Measurements from ENCODE around the gene CHIT1. TPM values are rescaled to one million over a fixed set of nuclear protein-coding genes. Genes with fewer than 3 reads are reported as not detected.

CHIT1 gene
- polyA plus RNA-seq, 1 of the 3 experiments (the other 2 are of a cell fraction): not detected

DNA sequence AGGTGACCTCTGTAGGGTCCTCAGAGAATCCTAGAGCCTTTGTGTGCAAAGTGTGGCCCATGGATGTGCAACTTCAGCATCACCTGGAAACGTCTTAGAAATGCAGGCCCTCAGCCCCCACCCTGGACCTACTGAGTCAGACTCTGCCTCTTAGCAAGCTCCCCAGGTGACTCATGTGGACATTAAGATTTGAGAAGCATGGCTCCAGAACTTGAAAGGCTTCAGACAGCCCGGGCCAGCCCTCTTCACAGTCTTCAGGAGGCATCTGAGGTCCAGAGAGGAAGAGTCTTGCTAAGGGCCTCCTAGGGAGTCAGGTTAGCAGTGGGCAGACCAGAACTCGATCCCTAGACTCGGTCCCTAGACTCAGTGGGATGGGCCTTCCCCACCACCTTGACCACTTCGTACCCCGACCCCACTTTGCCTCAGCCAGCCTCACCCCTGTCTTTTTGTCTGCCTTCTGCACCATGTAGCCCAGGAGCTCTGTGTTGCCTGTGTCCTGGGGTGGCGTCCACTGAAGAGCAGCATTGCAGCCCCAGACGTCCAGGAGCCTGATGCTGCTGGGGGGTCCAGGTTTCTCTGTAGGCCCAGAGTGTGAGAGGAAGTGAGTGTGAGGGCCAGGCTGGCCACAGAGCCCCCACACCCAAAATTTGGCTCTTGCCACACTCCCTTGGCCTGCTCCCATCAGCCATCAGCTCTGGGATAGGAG, 58.7 kb downstream of the CHIT1 start:
- H3K36me3 ChIP-seq (replicated peaks in 1 of 2; ENCODE audit: control insufficient read depth in 1 of 2, insufficient read depth in 2 of 2, low read length in 1 of 2): no peaks in the 10 kb centered on the region
- POLR2A ChIA-PET: interaction anchor here (0.6 kb wide), 1 partner anchor 54 kb away, joined by 3 read pairs; no protein-coding TSS in a partner anchor
- no peaks in the 10 kb centered on the region for H3K9me2 ChIP-seq
- H2AFZ ChIP-seq (ENCODE audit: low read depth): no peak overlapping the region
- H3K79me2 ChIP-seq (ENCODE audit: insufficient read depth): no peaks in the 10 kb centered on the region
- peaks cover 0 to 6% of the 10 kb centered on the region in 2 experiments; a peak in 1 of 4 replicates for H3K4me1 ChIP-seq (ENCODE audit: control insufficient read depth in 1 of 2, insufficient read depth in 2 of 2, low read depth in 1 of 2, low read length in 1 of 2)
- H3K4me2 ChIP-seq: no peak overlapping the region
- no peaks in the 10 kb centered on the region for H3F3A ChIP-seq (replicated peaks; ENCODE audit: insufficient read depth)
- no peaks in the 10 kb centered on the region for H3K27me3 ChIP-seq (ENCODE audit: insufficient read depth)
- no peak overlapping the region for H3K9ac ChIP-seq
- DNase-seq: no peak
- no peaks in the 10 kb centered on the region for H4K20me1 ChIP-seq (ENCODE audit: insufficient read depth)
- CTCF ChIA-PET: interaction anchor here (0.6 to 4.8 kb wide), 11 partner anchors 12 to 516 kb away, joined by 3 to 49 read pairs (median 9); partner anchors contain the start of gene ADORA1
- no peak overlapping the region for H3K27ac ChIP-seq (ENCODE audit: low read depth in 2 of 2, low read length in 1 of 2)
- H3K9me3 ChIP-seq: no peaks in the 10 kb centered on the region
- WGBS (ENCODE audit: low lambda C conversion rate): 71% methylated on average over 6 of the region's 8 CpGs
- TF ChIP-seq MAX (IDR thresholded peaks at IDR 0.05; ENCODE audit: low read depth): no peak
- TF ChIP-seq, protein P1, sequence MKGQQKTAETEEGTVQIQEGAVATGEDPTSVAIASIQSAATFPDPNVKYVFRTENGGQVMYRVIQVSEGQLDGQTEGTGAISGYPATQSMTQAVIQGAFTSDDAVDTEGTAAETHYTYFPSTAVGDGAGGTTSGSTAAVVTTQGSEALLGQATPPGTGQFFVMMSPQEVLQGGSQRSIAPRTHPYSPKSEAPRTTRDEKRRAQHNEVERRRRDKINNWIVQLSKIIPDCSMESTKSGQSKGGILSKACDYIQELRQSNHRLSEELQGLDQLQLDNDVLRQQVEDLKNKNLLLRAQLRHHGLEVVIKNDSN (IDR thresholded peaks at IDR 0.05; ENCODE audit: borderline replicate concordance, low read depth): no peak
- TF ChIP-seq TCF12 (IDR thresholded peaks at IDR 0.05): no peak
- TF ChIP-seq RAD21 (IDR thresholded peaks at IDR 0.05; ENCODE audit: low read length): no peak
- TF ChIP-seq CHD2 (IDR thresholded peaks at IDR 0.05; ENCODE audit: low read length, partially characterized antibody): no peak
- TF ChIP-seq RFX5 (IDR thresholded peaks at IDR 0.05; ENCODE audit: low read length): no peak
- TF ChIP-seq NFIC (IDR thresholded peaks at IDR 0.05; ENCODE audit: borderline replicate concordance): no peak
- TF ChIP-seq ZBTB33 (IDR thresholded peaks at IDR 0.05; ENCODE audit: borderline replicate concordance, low read depth): no peak
- no peak for TF ChIP-seq JUND (IDR thresholded peaks at IDR 0.05)
- no peak for TF ChIP-seq EZH2phosphoT487 (IDR thresholded peaks at IDR 0.05; ENCODE audit: borderline replicate concordance, low read depth)
- no peak for TF ChIP-seq SMC3 (IDR thresholded peaks at IDR 0.05; ENCODE audit: low read depth, low read length)
- no peak for TF ChIP-seq NRF1 (IDR thresholded peaks at IDR 0.05; ENCODE audit: low read depth, low read length)
- H3K4me3 ChIP-seq (ENCODE audit: low read depth in 2 of 2, low read length in 1 of 2): no peak overlapping the region

DNA sequence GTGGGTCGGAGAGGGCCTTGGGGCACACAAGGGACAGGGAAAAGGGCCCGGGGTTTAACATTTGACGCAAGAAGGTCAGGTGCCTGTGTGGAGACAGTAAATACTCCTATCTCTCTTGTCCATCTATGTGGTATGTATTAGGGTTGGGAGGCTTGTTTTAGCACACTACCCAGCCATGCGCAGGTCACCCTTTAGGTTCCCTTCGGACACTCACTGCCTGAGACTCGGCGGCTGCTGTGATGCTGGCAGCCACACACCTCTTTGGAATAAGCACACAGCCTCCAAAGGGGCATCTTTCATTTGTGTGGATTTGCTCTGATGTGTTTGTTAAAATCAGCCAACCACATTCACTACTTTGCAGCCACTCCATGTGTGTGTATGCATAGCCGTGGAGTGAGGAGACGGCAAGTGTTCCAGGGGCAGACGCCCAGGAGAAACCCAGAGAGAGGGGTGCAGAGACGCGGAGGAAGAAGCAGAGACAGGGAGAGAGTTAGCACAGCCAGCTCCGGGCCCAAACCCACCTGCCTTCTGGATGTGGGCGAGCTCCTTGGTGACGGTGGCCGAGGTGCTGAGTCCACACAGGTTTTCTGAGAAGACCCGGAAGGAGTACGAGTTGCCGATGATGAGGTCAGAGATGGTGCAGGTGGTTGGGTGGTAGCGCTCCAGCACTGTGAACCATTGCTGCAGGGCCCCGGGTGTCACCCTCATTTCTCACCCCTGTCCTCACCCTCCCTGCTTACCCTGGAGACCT, 59.5 kb downstream of the CHIT1 start:
- Histone ChIP-seq H3K79me2 (ENCODE audit: insufficient read depth) (no peaks in the 10 kb centered on the region), H2AFZ (ENCODE audit: low read depth) (no peak overlapping the region), H3K27ac (ENCODE audit: low read depth in 2 of 2, low read length in 1 of 2) (no peak overlapping the region), H4K20me1 (ENCODE audit: insufficient read depth) (no peaks in the 10 kb centered on the region), H3K4me3 (ENCODE audit: low read depth in 2 of 2, low read length in 1 of 2) (no peak overlapping the region), H3K9ac (no peak overlapping the region), H3F3A (replicated peaks; ENCODE audit: insufficient read depth) (no peaks in the 10 kb centered on the region), H3K9me2 (no peaks in the 10 kb centered on the region), H3K9me3 (no peaks in the 10 kb centered on the region), H3K4me2 (no peak overlapping the region), H3K27me3 (ENCODE audit: insufficient read depth) (no peaks in the 10 kb centered on the region), H3K36me3 (replicated peaks in 1 of 2; ENCODE audit: control insufficient read depth in 1 of 2, insufficient read depth in 2 of 2, low read length in 1 of 2) (no peaks in the 10 kb centered on the region), H3K4me1 (ENCODE audit: control insufficient read depth in 1 of 2, insufficient read depth in 2 of 2, low read depth in 1 of 2, low read length in 1 of 2) (peaks cover 0 to 6% of the 10 kb centered on the region in 2 experiments; a peak in 1 of 4 replicates)
- DNase-seq: no peak
- ChIA-PET CTCF (interaction anchor here (1.3 to 4.8 kb wide), 4 partner anchors 46 to 130 kb away, joined by 3 to 37 read pairs (median 8); no protein-coding TSS in a partner anchor), POLR2A (interaction anchor here (0.6 kb wide), 1 partner anchor 53 kb away, joined by 3 read pairs; no protein-coding TSS in a partner anchor)
- TF ChIP-seq ZBTB33 (IDR thresholded peaks at IDR 0.05; ENCODE audit: borderline replicate concordance, low read depth): no peak
- 89% methylated on average over 21 of the region's 21 CpGs for WGBS (ENCODE audit: low lambda C conversion rate)
